GM21423 (cell line): Measurements from ENCODE around the gene DYRK4.
A peak's percentile ranks its signal among the peaks of the same experiment; 100 is the strongest.

Experiments used
- ATAC-seq: cut with Tn5 transposase; IDR thresholded peaks from one replicate; pipeline ENCODE4 v1.9.1; 2021; ENCODE audit warnings: mild to moderate bottlenecking, moderate library complexity; ENCODE audit not compliant: unreplicated experiment

Gene DYRK4

DNA sequence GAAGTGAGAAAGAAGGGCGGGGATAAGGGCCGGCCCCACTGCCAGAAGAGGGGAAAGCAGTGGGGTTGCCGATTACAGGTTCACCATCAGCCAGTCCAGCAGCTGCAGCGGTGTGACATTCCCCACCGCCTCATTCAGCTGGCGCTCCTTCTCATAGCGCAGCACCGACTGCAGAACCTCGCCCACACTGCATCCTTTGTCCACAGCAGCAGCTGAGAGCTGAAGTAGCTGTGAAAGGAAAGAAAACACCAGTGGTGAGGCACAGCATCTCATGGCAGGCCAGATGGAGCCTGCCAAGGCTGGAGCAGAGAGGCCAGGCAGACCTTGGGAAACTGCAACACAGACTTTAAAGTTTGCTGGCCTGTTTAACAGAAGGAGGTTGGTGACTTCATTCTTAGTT, 53.7 kb downstream of the DYRK4 start:
- no peak for ATAC-seq

DNA sequence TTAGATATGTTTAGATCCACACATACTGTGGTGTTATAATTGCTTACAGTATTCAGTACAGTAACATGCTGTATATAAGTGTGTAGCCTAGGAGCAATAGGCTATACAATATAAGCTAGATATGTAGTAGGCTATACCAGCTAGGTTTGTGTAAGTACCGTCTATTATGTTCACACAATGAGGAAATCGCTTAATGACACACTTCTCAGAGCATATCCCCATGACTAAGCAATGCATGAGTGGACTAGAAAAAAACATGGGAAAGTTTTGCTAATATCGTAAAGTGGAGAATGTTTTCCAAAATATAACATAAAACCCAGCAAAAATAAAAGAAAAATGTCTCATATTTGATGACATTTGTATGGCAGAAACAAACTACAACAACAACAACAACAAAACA, 59.5 kb downstream of the DYRK4 start:
- no peak for ATAC-seq

DNA sequence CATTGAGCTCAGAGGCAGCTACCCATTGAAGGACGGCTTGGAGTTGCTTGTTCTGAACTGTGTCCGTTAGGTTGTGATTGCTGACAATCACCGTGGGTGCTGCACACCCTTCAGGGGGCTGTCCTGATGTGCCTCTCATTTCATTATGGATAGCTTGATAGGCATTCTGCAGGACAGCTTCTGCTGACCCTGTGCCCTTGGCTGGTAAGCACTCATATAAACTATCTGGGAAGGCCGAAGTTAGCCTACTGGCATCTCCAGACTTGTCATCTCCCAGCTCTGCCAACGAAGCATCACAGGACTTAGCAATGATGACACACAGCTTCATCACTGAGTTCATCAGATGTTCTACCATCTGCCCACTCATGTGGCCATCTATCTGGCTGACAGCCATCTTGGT, 64.5 kb downstream of the DYRK4 start:
- no peak for ATAC-seq

DNA sequence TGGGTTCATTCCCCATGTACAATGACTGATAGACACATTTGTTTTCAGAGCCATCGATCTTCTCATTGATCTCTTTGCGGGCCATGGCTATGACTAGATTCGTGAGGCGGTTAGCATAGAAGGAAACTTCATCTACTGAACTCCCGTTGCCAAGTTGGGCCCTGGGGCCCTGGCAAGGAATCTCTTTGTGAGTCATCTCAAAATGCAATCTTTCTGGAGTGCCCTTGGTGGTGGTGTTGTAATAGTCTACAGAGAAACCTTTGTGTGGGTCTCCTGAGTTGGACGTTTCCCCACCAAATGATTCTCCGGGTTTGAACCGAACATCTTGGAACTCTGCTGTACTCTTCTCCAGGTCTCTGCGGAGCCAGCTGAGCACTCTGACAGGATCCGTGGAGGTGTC, 66.4 kb downstream of the DYRK4 start:
- ATAC-seq = no peak

DNA sequence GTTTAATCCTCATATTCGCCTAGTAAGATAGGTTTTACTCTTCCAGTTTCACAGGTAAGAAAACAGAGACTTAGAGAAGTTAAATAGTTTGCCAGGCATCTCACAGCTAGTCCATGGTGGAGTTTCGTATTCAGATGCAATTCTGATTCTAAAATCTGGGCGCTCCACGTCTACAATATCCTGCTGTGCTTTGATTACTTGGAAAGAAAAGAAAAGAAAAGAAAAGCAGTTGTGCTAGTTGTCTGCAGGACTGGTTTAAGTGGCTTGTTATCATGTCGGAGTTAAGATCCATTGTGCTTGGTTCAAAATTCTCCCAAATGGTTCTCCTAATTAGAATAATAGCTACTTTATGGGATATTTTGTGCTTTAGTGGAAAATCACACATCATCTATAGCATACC, 68.3 kb downstream of the DYRK4 start:
- ATAC-seq = no peak

DNA sequence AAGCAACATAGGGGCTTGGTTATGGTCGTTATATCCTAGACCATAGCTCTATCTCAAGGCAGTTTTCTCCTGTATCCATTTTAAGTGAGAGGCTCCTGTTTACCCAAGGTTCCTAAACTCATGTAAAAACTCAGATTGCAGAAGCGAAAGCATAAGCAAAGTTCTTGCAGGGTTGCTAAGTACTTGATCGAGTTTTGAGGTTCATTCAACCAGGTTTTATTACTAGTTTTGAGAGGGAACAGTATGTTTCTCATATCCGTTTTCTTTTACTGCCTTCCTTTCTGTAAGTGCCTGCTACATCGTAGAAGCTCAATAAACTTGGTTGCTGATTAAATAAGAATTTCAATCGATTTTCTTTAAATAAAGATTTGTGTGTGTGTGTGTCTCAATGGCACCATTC, 81.7 kb downstream of the DYRK4 start:
- no peak for ATAC-seq

DNA sequence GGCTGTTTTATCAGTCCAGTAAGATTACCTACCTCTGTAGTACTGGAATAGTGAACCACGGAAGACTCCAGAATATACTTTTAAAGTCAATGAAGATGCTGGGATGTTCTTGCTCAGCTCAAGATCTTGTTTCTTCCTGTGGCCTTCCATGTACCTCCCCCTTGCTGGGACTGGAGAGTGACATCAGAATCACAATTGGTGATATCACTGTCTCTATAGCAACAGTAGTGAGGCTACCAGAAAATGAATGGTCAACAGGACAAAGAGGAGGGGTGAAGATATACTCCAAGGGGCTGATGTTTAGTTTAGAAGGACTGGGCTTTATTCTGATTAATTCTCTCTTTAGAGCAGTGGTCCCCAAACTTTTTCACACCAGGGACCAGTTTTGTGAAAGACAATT, 83.0 kb downstream of the DYRK4 start:
- no peak for ATAC-seq

DNA sequence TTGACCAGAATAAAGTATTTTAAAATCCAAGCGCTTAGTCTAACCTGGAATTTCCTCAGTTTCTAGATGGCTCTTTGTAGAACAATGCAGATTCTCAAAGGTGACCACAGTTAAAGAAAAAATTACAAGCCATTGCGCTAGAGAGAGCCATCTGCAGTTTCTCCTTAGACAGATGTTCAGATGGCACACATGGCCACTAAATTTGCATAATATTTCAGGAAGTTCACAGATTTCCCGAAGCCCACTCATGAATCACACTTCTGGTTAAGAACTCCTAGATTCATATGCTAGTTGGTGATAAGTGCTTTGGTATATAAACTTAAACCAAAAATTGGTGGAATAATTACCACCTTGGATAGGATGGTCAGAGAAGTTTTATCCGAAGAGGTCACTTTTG, 86.1 kb downstream of the DYRK4 start:
- ATAC-seq = no peak

DNA sequence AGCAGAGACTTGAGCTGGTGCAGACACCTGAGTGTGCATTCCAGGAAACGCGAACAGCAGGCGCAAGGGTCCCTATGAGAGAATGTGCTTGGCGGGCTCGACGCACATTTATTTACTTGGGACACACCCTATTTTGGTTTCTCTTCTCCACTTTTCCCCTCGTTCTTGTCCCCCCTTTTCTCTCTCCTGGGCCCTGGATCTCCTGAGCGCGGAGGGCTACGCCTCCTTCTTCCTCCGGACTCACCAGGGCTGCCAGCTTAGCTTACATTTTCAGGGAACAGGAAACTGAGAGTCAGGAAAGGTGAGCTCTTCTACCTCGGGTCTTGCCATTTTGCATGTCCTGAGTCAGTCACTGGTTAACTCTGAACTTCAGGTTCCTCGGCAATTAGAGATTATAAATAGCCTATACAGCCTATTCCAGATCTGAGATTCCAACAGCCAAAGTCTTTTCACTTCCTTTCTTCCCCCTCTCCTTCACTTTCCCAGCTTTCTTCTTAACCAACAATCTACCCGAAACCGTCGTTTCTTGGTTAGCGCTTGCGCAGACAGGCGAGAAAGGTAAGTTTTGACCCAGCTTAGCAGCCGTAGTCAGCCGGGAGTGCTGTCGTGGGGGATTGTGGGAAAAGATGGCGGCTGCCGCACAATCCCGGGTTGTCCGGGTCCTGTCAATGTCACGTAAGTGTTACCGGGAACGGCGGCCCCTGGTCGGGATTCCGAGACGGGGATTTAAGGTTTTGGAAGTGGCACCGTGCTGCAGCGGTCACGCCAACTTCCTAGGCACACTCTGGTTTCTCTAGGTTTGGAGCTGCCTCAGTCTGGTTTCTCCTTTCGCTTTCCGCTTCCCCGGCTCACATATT, 86.7 kb downstream of the DYRK4 start, which contains the start of the genes AKAP3 and NDUFA9:
Gene AKAP3 (minus strand): TSS at position 551 of the 857 bp plus-strand sequence. CDS start 10,855 bp downstream, outside the sequence.
Gene NDUFA9 (plus strand): TSS at position 614 of the 857 bp plus-strand sequence. CDS start 13 bp downstream, at position 627.
- ATAC-seq = peak; percentile 75

DNA sequence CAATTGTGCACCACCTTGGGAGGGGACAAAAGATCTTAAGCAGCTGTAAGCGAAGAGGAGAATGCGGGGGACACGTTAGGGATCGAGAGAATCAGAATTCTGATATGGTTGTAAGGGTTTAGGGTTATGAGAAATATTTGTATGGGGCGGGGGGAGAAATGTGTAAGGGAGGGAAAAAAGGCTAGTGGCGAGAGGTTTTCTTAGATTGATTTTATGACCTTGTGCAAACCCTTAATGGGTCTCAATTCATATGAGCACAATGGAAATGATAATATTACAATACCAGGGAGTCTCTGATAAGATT, 87.3 kb downstream of the DYRK4 start:
- ATAC-seq = no peak

DNA sequence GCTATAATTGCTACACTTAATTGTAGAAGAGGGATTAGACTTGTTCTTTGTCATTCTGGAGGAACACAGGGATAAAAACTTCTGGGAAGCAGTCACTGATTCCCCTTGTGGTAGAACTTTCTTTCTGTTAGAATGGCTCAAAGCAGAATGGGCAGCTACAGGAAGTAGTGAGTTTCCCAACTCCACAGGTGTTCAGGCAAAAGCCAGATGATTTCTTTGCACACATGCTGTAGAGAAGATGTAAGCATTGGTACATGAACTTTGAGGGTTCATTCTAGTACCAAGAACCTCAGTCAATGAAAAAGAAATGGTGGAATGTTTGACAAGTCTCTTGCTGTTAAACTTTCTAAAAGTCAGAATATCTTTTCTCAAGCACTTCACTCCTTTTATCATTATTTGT, 91.2 kb downstream of the DYRK4 start:
- no peak for ATAC-seq

DNA sequence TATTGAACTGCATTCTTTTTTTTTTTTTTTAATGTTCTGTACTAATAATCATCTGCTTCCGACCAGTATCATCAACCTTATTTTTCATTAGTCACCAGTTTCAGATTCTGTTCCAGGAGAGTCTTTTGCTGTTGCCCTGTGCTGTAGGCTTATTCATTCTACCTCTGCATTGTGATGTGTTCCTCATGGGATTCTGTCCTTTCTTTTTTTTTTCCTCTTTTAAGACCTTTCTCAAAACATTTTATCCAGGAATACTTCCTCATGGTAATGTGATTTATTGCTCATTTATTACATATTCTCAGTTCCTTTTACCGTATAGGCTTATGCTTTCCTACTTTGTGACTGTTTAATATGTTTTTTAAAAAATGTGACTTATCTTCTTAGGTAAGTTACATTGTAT, 91.7 kb downstream of the DYRK4 start:
- no peak for ATAC-seq
